Left renal pelvis (tissue), 4 donors: Measurements from ENCODE around the gene UNC5A. TPM values are rescaled to one million over a fixed set of nuclear protein-coding genes. Genes with fewer than 3 reads are reported as not detected.

Experiments
- DNase-seq, 4 donors: peaks; one replicate each; pipeline ENCODE4 v3.0.0-alpha.2; 2013; ENCODE audit warnings: low read depth in 4 of 4, low spot score in 3 of 4
- polyA plus RNA-seq, 4 donors: library from polyadenylated mRNA; unstranded; fragments of 120-200 nt; gene quantifications; one replicate each; pipeline ENCODE4 v1.2.1, GENCODE V29; 2013; ENCODE audit not compliant: insufficient read length in 4 of 4

The UNC5A gene
- polyA plus RNA-seq, 4 donors, result 0.10 to 0.23 (median 0.11) TPM

DNA sequence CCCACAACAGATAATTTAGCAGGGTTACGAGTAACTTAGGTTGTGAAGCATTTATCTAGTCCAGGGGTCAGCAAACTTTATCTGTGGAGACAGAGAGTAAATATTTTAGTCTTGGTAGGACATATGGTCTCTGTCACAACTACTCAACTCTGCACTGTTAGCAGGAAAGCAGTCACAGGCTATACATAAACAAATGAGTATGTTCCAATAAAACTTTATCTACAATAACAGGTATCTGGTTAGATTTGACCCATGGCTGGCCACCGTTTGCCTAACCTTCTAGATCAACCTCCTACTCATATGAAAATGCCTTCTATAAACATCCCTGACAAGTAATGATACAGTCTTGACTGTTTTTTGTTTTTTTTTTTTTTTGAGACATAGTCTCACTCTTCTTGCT lies 101.8 kb downstream of the UNC5A start:
- no peak for DNase-seq

DNA sequence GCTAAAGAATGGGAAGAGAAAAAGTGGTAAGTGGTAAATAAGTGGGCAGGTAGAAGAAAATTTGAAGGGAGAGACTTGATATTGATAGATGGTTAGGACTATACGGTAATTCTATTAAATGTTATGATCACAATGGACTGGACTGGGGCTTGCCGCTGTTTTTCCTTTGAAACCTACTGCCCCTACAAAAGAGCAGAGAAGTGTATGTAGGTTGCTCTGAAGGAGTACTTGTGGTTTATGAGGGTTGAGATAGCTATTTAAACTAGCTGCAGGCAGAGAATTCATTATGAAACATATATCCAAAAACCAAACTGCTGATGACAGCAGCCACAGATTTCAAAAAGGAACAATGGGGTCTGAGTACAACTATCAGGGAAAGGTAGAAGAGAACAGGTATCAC lies 105.5 kb downstream of the UNC5A start:
- no peak for DNase-seq

DNA sequence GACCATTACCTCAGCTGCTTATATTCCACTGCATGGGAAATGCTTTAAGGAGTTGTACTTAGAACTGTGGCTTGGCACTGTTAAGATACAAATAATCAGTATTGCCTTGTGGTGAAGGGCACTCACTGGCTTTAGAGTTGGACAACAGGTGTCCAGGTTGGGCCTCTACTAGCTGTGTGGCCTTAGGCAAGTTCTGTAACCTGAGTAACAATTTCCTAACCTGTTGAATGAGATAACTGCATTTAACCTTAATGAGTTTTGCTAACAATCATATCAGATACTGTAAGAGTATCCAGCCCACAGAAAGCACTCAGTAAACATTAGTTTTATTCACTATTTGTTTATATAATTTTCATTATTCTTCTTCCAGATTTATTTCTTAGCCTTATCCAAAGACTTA lies 106.0 kb downstream of the UNC5A start:
- no peak for DNase-seq

DNA sequence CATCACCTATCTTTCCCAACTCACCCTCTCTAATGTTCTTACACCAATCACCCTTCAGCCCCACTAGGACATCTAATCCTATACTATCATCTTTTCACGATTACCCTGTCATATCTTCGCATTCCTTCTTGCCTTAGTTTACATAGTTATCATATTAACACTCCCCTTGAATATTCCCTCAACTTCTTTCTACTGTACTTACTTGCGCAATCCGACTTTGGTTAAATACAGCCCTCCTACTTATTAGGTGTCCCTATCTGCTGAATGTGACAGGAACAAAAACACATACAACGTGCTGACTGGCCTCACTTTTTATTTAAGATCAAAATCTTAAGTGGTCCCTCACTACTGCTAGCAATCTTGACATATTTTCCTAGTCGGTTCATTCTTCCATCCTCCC lies 108.3 kb downstream of the UNC5A start:
- no peak for DNase-seq

DNA sequence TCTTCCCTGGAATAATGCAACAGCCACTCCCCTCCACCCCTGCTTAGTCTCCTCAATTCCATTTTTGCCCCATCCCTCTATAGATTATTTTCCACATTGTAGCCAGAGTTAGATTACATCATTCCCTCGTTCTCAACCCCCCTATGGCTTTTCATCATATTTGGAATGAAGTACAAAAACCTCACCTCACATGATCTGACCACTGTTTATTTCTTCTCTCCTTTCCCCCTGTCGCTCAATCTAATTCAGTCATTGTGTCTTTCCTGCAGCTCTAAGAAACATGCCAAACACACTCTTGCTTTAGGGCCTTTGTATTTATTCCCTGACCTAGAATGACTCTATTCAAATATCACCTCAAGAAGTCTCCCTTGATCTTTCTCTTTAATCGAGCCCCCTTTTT lies 111.4 kb downstream of the UNC5A start:
- DNase-seq, result no peak

DNA sequence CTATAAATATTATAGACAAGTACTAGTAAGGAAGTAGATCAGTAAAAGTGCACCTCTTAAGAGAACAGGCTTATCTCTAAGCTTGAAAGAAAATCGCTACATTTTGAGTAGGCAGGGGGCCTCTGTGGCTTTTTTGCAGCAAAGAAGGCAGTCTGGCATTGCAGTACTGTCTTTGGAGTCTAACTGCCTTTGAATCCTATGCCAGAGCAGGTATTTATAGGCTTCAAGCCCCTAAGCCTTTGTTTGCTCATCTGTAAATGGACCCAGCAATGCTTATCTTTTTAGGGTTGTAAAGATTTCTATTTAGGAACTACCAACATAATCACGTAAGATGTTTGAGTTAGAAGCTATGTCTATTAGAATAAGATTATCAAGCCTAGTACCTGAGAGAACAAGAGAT lies 112.5 kb downstream of the UNC5A start:
- DNase-seq, result no peak

DNA sequence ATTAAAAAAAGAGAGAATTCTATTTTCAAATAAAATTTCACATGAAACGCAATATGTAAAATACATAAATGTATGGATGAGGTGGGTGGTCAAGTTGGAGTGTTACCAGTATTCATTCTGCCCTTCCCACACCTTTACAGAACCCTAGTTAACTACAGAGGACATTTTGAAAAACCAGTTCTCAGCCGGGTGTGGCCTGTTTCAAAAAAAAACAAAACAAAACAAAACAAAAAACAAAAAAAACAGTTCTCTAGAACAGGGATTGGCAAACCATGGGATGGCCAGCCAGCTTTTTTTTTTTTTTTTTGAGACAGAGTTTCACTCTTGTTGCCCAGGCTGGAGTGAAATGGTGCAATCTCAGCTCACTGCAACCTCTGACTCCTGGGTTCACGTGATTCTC lies 117.2 kb downstream of the UNC5A start:
- no peak for DNase-seq

DNA sequence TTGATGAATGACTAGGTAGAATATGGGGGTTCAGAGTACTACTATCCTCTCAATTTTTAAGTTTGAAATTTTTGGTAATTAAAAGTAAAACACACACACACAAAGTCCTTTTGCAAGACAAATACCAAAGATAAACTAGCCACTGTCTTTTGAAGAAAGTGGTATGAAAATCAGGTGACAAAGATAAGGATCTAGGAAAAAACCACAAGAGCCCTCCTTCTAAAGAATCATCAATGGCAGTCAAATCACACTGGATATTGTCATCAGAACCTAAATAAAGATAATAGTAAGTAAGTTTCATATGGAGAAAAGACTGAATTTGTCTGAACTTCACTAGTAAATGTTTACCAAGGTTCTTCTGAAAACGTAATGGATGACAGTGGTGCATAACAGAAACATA lies 119.3 kb downstream of the UNC5A start:
- DNase-seq, result no peak

Other genes with a start within 250 kb of the UNC5A start
- gene GPRIN1, start 200.4 kb upstream of the UNC5A start, polyA plus RNA-seq, result 1 to 10 TPM; 1.3 to 1.9 (median 1.4) TPM
- gene SNCB, start 180.0 kb upstream of the UNC5A start, polyA plus RNA-seq, result under 1 TPM in 1 of 4 donors, not detected in 3; 0.10 TPM
- not detected for gene EIF4E1B, start 179.9 kb upstream of the UNC5A start, polyA plus RNA-seq
- gene TSPAN17, start 163.1 kb upstream of the UNC5A start, polyA plus RNA-seq, result 10 to 100 TPM; 27.1 to 32.9 (median 29.8) TPM
- gene HK3, start 88.8 kb downstream of the UNC5A start, polyA plus RNA-seq, result 1 to 10 TPM in 1 of 4 donors, under 1 TPM in 3; 0.69 to 1.0 (median 0.84) TPM
- gene UIMC1, start 196.2 kb downstream of the UNC5A start, polyA plus RNA-seq, result 10 to 100 TPM; 37.7 to 47.0 (median 44.7) TPM
- gene ZNF346, start 212.1 kb downstream of the UNC5A start, polyA plus RNA-seq, result 10 to 100 TPM; 22.3 to 27.9 (median 25.1) TPM